Body of pancreas (tissue), 4 donors: ENCODE data around the gene SCN4A.
"Not testable (repeated sequence)": the region's sequence is repeated elsewhere in the genome, so short reads cannot be mapped to it uniquely, and the experiment has no call there.

Experiments
- POLR2A ChIP-seq, 3 donors: fragments of 450-650 bp; IDR thresholded peaks; one replicate each; pipeline ENCODE4 v1.6.1; 2016; ENCODE audit warnings: antibody characterized with exemption in 3 of 3, mild to moderate bottlenecking in 2 of 3
- TF ChIP-seq, protein P1 (sequence below), 7 experiments: fragments of 450-650 bp in 4 of 7; fragments of 200-600 bp in 3 of 7; sonication (generic) in 3 of 7; IDR thresholded peaks; one replicate each; pipeline ENCODE4 v1.5.1; 2016 to 2019; ENCODE audit warnings: antibody characterized with exemption in 7 of 7

DNA sequence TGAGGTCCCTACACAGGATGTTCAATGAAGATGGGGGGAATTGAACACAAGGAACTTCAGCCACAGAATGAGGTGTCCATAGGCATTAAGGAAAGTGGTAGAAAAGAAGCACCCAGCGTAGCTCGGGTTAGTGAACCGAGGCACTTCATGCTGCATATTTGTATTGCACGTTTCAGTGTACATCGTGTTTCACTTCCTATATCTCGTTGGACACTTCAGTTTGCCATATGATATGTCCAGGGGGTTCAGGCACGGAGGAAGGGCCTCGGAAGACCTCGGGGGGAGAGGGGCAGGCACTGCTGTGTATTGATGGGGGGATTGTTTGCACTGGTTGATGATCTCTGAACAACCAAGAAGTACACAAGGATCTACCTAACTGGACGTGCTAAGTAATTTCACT, 57.0 kb downstream of the SCN4A start:
- TF ChIP-seq, protein P1, sequence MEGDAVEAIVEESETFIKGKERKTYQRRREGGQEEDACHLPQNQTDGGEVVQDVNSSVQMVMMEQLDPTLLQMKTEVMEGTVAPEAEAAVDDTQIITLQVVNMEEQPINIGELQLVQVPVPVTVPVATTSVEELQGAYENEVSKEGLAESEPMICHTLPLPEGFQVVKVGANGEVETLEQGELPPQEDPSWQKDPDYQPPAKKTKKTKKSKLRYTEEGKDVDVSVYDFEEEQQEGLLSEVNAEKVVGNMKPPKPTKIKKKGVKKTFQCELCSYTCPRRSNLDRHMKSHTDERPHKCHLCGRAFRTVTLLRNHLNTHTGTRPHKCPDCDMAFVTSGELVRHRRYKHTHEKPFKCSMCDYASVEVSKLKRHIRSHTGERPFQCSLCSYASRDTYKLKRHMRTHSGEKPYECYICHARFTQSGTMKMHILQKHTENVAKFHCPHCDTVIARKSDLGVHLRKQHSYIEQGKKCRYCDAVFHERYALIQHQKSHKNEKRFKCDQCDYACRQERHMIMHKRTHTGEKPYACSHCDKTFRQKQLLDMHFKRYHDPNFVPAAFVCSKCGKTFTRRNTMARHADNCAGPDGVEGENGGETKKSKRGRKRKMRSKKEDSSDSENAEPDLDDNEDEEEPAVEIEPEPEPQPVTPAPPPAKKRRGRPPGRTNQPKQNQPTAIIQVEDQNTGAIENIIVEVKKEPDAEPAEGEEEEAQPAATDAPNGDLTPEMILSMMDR (IDR thresholded peaks at IDR 0.05): not testable (repeated sequence)
- not testable (repeated sequence) for TF ChIP-seq POLR2A (IDR thresholded peaks at IDR 0.05)
